Measurements from ENCODE around the gene RABGGTB. TPM values are rescaled to one million over a fixed set of nuclear protein-coding genes. Genes with fewer than 3 reads are reported as not detected.

RABGGTB gene
- total RNA-seq, 4 donors from 2014 or later, result 34.9 to 98.4 (median 68.1) TPM

- H3K9me3 ChIP-seq, result no peaks in the 10 kb centered on the region
- H3K4me3 ChIP-seq, result no peak overlapping the region
- no peak overlapping the region for H3K27ac ChIP-seq
- 91 to 98% methylated on average over 3 of the region's 3 CpGs for WGBS, 2 donors
- intact Hi-C loops (cut with DNase I), result no loop called here
- H3K36me3 ChIP-seq, result peaks cover 26 to 84% (median 39%) of the 10 kb centered on the region in 3 donors
- peaks cover 17 to 63% (median 33%) of the 10 kb centered on the region in 3 donors for H3K4me1 ChIP-seq
- H3K27me3 ChIP-seq, result no peaks in the 10 kb centered on the region
- DNase-seq, result no peak
- TF ChIP-seq CTCF (IDR thresholded peaks at IDR 0.05) (no peak), POLR2A (IDR thresholded peaks at IDR 0.05) (no peak)
These were observed 6.0 kb downstream of the RABGGTB start for GRCh38 chr1:75792091-75792490.

GRCh38 chr1:75794382-75794781, 8.3 kb downstream of the RABGGTB start:
- H3K36me3 ChIP-seq, result peaks cover 28 to 86% (median 39%) of the 10 kb centered on the region in 3 donors

GRCh38 chr1:75795703-75796193, 9.7 kb downstream of the RABGGTB start:
- peaks cover 28 to 72% (median 39%) of the 10 kb centered on the region in 3 donors for H3K36me3 ChIP-seq
- intact Hi-C loops (cut with DNase I), result no loop called here
- DNase-seq, result no peak
- H3K27ac ChIP-seq, result no peak overlapping the region
- H3K27me3 ChIP-seq, result no peaks in the 10 kb centered on the region
- H3K4me1 ChIP-seq, result peaks cover 4 to 26% (median 5%) of the 10 kb centered on the region in 3 donors
- no peaks in the 10 kb centered on the region for H3K9me3 ChIP-seq
- no peak overlapping the region for H3K4me3 ChIP-seq
- TF ChIP-seq CTCF (IDR thresholded peaks at IDR 0.05) (no peak), POLR2A (IDR thresholded peaks at IDR 0.05) (no peak)
- 94% methylated on average over 4 of the region's 4 CpGs for WGBS, 2 donors

More at GRCh38 chr1:75794382-75794781, 8.3 kb downstream of the RABGGTB start:
- no peak for DNase-seq
- Histone ChIP-seq H3K4me1 (peaks cover 16 to 40% (median 17%) of the 10 kb centered on the region in 3 donors), H3K9me3 (no peaks in the 10 kb centered on the region), H3K27ac (no peak overlapping the region), H3K27me3 (no peaks in the 10 kb centered on the region), H3K4me3 (no peak overlapping the region)
- TF ChIP-seq CTCF (IDR thresholded peaks at IDR 0.05), result no peak
- no peak for TF ChIP-seq POLR2A (IDR thresholded peaks at IDR 0.05)
- 90 to 94% methylated on average over 2 of the region's 2 CpGs for WGBS, 2 donors
- intact Hi-C loops (cut with DNase I), result no loop called here

- Histone ChIP-seq H3K36me3 (peaks cover 28 to 63% (median 37%) of the 10 kb centered on the region in 3 donors), H3K9me3 (no peaks in the 10 kb centered on the region), H3K27ac (no peak within 1 kb of the TSS), H3K27me3 (no peaks in the 10 kb centered on the region), H3K4me3 (no peak within 1 kb of the TSS), H3K4me1 (peaks cover 0 to 17% (median 0%) of the 10 kb centered on the region in 3 donors)
- no peak for TF ChIP-seq CTCF (IDR thresholded peaks at IDR 0.05)
- TF ChIP-seq POLR2A (IDR thresholded peaks at IDR 0.05), result no peak
- intact Hi-C loops (cut with DNase I), result no loop called here
- WGBS, 2 donors, result 71 to 80% methylated on average over 3 to 8 of the region's 34 CpGs
- no peak for DNase-seq
These were observed 10.6 kb downstream of the RABGGTB start, which contains the start of gene MSH4 for GRCh38 chr1:75796376-75797272. TSS of gene MSH4 (plus strand) at chr1:75796882. CDS start at chr1:75796986, 104 bp downstream.

GRCh38 chr1:75797273-75797588, 11.2 kb downstream of the RABGGTB start:
- no peaks in the 10 kb centered on the region for H3K27me3 ChIP-seq
- H3K4me3 ChIP-seq, result no peak overlapping the region
- peaks cover 0 to 14% (median 0%) of the 10 kb centered on the region in 3 donors for H3K4me1 ChIP-seq
- no peak for DNase-seq
- no peak overlapping the region for H3K27ac ChIP-seq
- peaks cover 28 to 57% (median 31%) of the 10 kb centered on the region in 3 donors for H3K36me3 ChIP-seq
- intact Hi-C loops (cut with DNase I), result no loop called here
- TF ChIP-seq CTCF (IDR thresholded peaks at IDR 0.05) (no peak), POLR2A (IDR thresholded peaks at IDR 0.05) (no peak)
- 66 to 81% methylated on average over 6 of the region's 6 CpGs for WGBS, 2 donors
- H3K9me3 ChIP-seq, result no peaks in the 10 kb centered on the region
